Effector CD4-positive, alpha-beta T cell (primary cell): ENCODE results near the gene FSD1.
"Not testable (repeated sequence)": the region's sequence is repeated elsewhere in the genome, so short reads cannot be mapped to it uniquely, and the experiment has no call there.

ENCODE experiments used
- DNase-seq: peaks from one replicate; pipeline ENCODE4 v3.0.0-alpha.2; 2020
- total RNA-seq: gene quantifications from one replicate; lab custom pipeline; 2026; lab: John Stamatoyannopoulos, UW

The FSD1 gene
- total RNA-seq = 0.56 reads per million

GRCh38 chr19:4304538-4305256 is at the start of gene FSD1:
TSS of gene FSD1 (plus strand) at chr19:4304598. CDS start at chr19:4304747, 149 bp downstream.
- peak; percentile 28 for DNase-seq

DNA sequence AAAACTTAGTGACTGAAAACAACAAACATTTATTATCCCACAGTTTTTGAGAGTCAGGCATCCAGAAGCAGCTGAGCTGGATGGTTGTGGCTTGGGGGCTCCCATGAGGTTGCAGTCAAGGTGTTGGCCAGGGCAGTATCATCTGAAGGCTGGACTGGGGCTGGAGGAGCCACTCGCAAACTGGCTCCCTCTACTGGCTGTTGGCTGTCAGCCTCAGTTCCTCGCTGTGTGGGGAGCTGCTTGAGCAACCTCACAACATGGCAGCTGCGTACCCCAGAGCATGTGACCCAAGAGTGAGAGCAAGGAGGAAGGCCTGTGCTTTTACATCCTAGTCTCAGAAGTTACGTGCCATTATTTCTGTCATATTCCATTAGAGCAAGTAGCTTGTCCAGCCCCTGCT is 47.8 kb upstream of the FSD1 start:
- no peak for DNase-seq

DNA sequence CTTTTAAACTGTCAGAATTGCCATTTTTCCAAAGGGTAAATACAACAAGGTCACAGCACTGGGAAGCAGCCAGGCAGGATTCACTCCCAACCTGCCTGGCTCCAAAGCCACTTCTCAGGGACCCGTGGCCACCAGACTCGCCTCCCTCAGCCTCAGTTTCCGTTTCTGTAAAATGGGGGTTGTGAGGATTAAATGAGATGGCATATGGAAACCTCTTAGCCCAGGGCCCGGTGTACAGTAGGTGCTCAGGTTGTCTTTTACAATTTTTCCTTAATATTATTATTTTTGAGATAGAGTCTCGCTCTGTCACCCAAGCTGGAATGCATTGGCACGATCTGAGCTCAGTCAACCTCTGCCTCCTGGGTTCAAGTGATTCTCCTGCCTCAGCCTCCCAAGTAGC is 47.4 kb upstream of the FSD1 start:
- no peak for DNase-seq

- DNase-seq = no peak
These were observed 46.2 kb upstream of the FSD1 start for GRCh38 chr19:4258181-4258580.

DNA sequence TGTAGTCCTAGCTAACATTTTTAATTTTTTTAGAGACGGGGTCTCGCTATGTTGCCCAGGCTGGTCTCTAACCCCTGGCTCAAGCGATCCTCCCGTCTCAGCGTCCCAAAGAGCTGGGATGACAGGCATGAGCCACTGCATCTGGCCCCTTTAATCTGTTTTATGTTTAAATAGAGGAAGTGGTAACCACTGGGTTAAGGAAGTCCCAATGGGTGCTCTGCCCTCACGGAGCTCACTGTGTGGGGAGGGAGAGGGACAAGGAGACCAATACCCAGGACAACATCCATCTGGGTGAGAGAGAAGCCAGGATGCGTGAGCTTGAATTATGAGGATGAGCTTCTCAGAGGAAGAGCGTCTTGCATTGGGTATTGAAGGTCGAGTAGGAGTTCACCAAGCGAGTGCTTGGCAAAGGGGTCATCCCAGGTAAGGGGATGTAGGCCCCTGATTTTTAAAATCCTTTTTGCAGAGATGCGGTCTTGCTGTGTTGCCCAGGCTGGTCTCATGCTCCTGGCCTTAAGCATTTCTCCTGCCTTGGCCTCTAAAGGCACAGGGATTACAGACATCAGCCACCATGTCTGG is 43.7 kb upstream of the FSD1 start:
- no peak for DNase-seq

- DNase-seq = no peak
These were observed 39.6 kb upstream of the FSD1 start for GRCh38 chr19:4264812-4265211.

- no peak for DNase-seq
These were observed 38.0 kb upstream of the FSD1 start for GRCh38 chr19:4266253-4267000.

DNA sequence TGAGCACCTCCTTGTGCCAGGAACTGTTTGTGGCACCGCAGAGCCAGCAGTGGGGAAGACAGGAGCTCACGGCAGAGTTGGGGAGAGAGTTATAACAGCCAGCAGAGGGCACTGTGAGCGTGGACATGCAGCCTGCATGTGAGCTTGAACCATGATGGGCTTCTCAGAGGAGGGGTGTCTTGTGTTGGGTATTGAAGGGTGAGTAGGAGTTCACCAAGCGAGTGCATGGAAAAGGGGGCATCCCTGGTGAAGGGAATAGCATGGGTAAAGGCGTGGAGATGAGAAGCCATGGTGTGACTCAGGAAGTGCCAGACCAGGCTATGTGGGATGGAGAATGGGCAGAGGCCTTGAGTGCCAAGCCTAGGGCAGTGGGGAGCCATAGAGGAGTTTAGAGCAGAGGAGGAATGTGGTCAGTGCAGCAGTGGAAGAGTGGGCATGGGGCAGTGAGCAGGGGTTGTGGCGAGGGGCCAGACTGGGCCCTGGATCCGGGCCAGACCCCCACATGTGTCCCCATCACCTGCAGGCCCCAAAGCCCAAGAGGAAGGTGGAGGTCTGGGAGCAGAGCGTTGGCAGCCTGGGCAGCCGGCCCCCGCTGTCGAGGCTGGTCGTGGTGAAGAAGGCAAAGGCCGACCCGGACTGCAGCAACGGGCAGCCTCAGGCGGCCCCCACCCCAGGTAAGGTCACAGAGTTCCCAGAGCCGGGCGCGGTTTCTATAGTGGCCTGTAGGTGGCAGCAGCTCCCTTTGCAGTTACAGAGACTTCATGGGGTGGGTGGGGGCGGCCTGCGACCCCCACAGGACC is 37.1 kb upstream of the FSD1 start:
- peak; percentile 50 for DNase-seq

DNA sequence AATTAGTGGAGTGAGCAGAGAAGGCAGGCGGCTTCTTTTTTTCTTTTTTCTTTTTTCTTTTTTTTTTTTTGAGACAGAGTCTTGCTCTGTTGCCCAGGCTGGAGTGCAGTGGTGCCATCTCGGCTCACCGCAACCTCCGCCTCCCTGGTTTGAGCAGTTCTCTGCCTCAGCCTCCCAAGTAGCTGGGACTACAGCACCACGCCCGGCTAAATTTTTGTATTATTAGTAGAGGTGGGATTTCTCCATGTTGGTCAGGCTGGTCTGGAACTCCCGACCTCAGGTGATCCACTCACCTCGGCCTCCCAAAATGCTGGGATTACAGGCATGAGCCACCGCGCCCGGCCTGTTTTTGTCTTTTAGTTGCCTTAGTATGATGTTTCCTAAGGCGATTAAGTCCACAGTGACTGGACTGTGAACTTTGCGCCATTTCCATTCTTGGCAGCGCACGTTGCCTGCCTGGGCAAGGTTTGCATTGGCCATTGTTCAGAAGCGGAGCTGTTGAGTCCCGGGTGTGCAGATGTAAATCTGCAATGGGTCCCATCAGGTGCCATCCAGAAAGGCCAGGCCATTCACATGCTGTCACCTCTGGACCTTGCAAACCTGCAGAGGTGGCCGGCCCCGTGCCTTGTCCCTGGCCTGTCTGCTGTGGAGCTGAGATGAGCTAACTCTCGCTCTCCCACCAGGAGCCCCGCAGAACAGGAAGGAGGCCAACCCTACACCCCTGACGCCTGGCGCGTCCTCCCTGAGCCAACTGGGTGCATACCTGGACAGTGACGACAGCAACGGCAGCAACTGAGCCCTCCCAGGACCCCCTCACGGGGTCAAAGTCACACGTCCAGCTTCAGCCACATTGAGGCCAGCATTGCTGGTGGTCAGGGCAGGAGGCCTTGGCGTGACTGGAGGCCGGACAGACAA is 36.2 kb upstream of the FSD1 start:
- DNase-seq = no peak

- no peak for DNase-seq
These were observed 35.5 kb upstream of the FSD1 start for GRCh38 chr19:4268816-4269430.

DNA sequence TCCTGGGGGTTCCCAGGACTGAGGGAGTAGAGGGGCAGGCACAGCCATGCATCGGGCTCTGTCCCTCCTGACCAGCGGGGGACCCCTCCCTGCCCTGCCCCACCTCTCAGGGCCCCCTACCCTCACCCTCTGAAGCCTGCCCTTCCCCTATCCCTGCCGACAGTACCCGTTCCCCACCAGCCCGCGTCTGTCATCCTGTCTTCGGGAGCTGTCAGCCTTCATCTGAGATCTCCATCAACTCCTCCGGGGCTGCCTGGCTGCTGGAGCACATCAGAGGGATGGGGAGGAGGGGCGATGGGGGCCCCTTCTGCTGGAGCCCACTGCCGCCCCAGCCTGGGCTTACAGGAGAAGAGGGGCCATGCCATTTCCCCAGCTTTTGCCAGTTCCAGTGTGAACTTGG is 31.5 kb upstream of the FSD1 start:
- no peak for DNase-seq

DNA sequence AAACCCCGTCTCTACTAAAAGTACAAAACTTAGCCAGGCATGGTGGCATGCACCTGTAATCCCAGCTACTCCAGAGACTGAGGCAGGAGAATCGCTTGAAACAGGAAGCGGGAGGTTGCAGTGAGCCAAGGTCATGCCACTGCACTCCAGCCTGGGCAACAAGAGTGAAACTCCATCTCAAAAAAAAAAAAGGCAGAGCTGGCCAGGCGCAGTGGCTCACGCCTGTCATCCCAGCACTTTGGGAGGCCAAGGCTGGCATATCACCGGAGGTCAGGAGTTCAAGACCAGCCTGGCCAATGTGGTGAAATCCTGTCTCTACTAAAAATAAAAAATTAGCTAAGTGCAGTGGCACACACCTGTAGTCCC is 30.1 kb upstream of the FSD1 start:
- not testable (repeated sequence) for DNase-seq

GRCh38 chr19:4277191-4277696 is 27.2 kb upstream of the FSD1 start:
- no peak for DNase-seq

GRCh38 chr19:4278010-4278409 is 26.4 kb upstream of the FSD1 start:
- DNase-seq = no peak

GRCh38 chr19:4278419-4279266 is 25.8 kb upstream of the FSD1 start, which contains the start of gene SHD:
TSS of gene SHD (plus strand) at chr19:4279266. CDS start at chr19:4280064, 798 bp downstream.
- no peak for DNase-seq

- DNase-seq = no peak
These were observed 25.2 kb upstream of the FSD1 start for GRCh38 chr19:4279267-4279529.

GRCh38 chr19:4279530-4280422 is 24.6 kb upstream of the FSD1 start:
- no peak for DNase-seq

DNA sequence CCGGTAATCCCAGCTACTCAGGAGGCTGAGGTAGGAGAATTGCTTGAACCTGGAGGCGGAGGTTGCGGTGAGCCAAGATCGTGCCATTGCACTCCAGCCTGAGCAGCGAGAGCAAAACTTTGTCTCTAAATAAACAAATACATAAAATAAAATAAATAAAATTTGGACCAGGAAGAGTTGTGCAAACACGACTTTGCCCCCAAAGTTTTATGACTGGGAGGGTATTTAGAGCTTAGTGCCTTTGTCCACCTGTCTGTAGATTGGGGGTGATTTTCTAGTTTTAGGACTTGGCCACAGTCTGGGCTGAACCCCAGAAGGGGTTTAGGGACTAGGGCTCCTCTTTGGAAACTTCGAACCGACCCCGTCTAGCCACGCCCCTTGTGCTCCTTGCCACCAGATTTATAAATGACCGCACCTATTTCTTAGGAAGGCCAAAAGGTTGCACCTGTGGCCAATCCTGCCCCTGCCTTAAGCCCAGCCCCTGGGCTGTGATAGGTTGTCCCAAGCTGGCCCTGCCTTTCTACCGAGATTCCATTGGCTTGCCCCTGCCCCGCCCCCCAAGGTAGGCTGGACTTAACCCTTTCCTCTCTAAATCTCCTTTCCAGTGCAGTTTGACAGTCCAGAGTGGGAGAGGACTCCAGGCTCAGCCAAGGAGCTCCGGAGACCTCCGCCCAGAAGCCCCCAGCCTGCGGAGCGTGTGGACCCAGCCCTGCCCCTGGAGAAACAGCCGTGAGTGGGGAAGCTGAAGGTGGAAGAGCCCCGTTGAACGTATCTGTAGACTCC is 20.0 kb upstream of the FSD1 start:
- no peak for DNase-seq

DNA sequence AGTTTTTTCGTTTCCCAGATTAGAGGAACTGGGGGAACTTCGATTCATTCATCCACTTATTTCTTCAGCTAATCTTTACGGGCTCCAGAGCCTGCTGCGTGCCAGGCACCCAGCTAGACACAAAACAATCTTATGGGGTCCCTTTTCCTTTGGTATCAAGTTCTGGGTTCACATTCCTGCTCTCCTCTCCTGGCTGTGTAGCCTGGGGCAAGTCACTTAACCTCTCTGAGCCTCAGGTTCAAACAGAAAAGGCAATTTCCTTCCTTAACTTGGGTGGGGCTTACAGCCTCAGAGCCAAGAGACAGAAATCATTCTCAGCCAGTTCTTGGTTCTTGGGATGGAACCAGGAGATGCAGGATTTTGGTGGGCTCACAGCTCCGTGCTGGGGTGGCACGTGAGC is 19.4 kb upstream of the FSD1 start:
- DNase-seq = no peak
